A375 (cell line): ENCODE results near the gene NKAIN4. TPM values are rescaled to one million over a fixed set of nuclear protein-coding genes. Genes with fewer than 3 reads are reported as not detected.

Experiments
- small RNA-seq: library from RNA; depleted of rRNA; stranded (forward); fragments of <200 nt; gene quantifications from one replicate; pipeline ENCODE3, GENCODE V24; 2014
- total RNA-seq: library from RNA; depleted of rRNA; stranded (reverse); fragments of >200 nt; shearing (Covaris generic); gene quantifications from 2 replicates; pipeline ENCODE4 v1.2.3, GENCODE V29; 2014; rRNA removed

Gene NKAIN4
- 0.32 TPM in 1 of 2 replicates, not detected in the other for total RNA-seq

DNA sequence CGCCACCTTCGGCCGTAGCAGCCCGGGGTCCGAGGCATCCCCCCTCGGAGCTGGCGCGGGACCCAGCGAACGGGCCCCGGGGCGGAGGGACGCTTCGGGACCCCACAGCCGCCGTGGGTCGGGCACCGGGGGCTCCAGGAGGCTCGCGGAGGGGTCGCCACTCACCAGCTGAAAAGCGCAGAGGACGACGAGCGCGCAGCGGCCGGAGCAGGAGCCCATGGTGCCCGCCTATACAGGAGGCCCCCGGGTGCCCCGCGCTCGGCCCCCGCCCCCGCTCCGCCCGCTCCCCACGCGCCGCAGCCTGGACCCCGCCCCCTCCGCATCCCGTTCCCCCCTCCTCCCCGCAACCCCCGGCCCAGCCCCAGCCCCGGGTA, at the start of gene NKAIN4:
Gene NKAIN4, minus strand, starts transcription at position 232 of the 374 bp plus-strand sequence. Its CDS starts 13 bp downstream, at position 219.

GRCh38 chr20:63292904-63293303, 38.6 kb upstream of the NKAIN4 start, which contains the start of gene COL20A1:
Gene COL20A1, plus strand, starts transcription at chr20:63293186. Its CDS starts 1,922 bp downstream, at chr20:63295108.

DNA sequence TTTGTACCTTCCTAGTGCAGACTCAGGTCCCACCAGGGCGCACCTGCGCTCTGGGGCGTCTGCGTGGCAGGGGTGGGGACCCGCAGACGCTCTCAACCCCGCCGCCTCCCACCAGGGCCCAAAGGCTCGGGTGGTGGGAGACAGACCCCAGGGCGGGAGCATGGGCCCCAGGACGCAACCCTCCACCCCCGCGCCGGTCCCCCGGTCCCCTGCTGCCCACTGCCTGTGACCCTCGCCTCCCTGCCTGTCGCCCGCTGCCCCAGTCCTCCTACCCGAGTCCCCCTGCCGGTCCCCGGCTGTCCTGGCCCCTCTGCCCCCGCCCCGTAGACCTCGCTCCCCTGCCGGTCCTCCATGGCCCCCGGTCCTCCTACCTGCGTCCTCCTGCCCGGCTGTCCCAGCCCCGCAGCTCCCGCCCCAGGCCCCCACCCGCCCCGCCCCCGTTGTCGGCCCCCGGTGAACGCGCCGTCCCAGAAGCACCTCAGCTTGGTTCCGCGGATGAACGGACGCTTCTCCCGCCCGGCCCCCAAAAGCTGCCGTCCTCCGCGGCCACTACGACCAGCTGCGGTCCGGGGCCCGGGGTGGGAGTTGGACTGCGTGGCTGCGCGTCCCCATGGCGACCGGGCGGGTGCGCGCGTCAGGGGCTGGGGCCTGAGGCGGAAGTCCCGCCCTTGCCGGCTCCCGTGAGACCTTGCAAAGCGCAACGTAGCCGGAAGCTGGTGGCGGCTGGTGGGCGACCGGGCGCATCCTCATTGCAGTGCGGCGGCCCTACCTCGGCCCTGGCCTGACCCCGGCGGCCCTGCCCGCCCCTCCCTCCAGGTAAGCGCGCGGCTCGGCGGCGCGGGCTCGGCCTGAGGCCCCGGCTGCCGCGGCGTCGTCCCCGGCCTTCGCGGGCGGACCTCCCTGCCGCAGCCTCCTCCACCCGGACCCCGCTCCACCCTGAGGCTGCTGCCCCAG, 18.1 kb upstream of the NKAIN4 start, which contains the start of gene ARFGAP1:
Gene ARFGAP1, plus strand, starts transcription at position 709 of the 954 bp plus-strand sequence. CDS start 2,768 bp downstream, outside the sequence.

GRCh38 chr20:63235399-63235983, 18.8 kb downstream of the NKAIN4 start, which contains the start of gene BIRC7:
Gene BIRC7, plus strand, starts transcription at chr20:63235905. Its CDS starts 192 bp downstream, at chr20:63236097.

DNA sequence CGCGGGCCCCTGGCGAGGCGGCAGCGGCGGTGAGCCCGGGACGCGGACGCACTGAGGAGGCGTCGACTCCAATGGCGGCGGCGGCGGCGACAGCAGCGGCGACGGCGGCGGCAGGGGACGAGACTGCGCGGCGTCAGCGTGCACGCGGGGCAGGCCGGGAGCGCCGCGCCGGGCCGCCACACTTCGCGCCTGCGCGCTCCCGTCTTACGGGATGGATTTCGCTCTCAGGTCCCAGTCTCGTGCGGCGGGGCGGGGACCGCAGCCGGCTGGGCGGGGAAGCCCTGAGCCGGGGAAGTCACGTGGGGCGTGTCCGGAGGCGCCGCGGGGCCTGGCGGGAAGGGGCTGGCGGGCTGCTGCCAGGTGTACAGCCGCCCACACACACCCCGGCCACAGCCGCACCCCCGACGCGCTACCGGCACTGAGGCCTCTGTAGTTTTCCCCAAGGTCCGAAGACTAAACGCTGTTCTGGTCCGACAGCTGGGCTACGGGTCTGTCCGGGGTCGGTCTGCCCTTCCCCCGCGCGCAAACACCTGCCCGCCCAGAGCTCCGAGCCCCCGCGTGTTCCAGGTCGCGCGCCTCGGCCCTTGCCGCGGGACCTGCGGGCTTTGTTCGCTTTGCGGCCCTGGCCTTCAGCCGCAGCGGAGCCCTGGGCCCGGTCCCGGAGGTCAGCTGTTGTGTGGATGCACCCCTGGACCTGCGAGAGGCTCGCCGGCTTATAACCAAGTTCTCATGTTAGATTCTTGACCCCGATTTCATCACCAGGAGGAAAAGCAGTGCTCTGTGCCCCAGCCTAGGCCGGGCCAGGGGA, 38.0 kb downstream of the NKAIN4 start, which contains the start of gene YTHDF1:
Gene YTHDF1, minus strand, starts transcription at position 91 of the 808 bp plus-strand sequence. CDS start 239 bp downstream, outside the sequence.

Small RNA genes lying within 50 kb of the gene (small RNA-seq; reads per million reads assigned to genes)
- gene MIR3196, result not detected
- gene MIR4326, result 0.17 reads per million

Other genes starting within 250 kb of the NKAIN4 start
- not detected in 2 replicates for gene BHLHE23, start 247.5 kb downstream of the NKAIN4 start, total RNA-seq
- 25.4 and 27.3 TPM in 2 replicates for gene YTHDF1, start 38.3 kb downstream of the NKAIN4 start, total RNA-seq
- gene BIRC7, start 18.6 kb downstream of the NKAIN4 start, total RNA-seq, result 0.08 TPM in 1 of 2 replicates, not detected in the other
- 85.8 and 89.1 TPM in 2 replicates for gene ARFGAP1, start 18.4 kb upstream of the NKAIN4 start, total RNA-seq
- gene COL20A1, start 38.7 kb upstream of the NKAIN4 start, total RNA-seq, result 0.03 and 0.41 TPM in 2 replicates
- not detected in 2 replicates for gene CHRNA4, start 106.9 kb upstream of the NKAIN4 start, total RNA-seq
- 0.30 and 0.45 TPM in 2 replicates for gene KCNQ2, start 218.2 kb upstream of the NKAIN4 start, total RNA-seq
- 49.6 and 63.1 TPM in 2 replicates for gene EEF1A2, start 244.6 kb upstream of the NKAIN4 start, total RNA-seq